Fibroblast of lung (primary cell): Measurements from ENCODE around the gene GRIK4. TPM values are rescaled to one million over a fixed set of nuclear protein-coding genes. Genes with fewer than 3 reads are reported as not detected.

ENCODE experiments used
- DNase-seq, 2 donors: peaks; one replicate each; pipeline versions ENCODE4 v3.0.0 to v3.0.0-alpha.2; 2010; ENCODE audit warnings: low read depth in 2 of 2
- H2AFZ ChIP-seq: 2 replicates; pipeline ENCODE4 v1.5.1; 2012; ENCODE audit warnings: low read length, control low read depth, inconsistent platforms
- H3K27ac ChIP-seq: 2 replicates; pipeline ENCODE4 v1.5.1; 2011; ENCODE audit warnings: low read length, control low read depth; ENCODE audit not compliant: insufficient read depth
- H3K27me3 ChIP-seq: 2 replicates; pipeline ENCODE4 v1.5.1; 2011; ENCODE audit warnings: mild to moderate bottlenecking, low read length; ENCODE audit not compliant: control insufficient read depth, insufficient read depth
- H3K36me3 ChIP-seq: 2 replicates; pipeline ENCODE4 v1.5.1; 2011; ENCODE audit warnings: low read length; ENCODE audit not compliant: control insufficient read depth, insufficient read depth
- H3K4me1 ChIP-seq: 2 replicates; pipeline ENCODE4 v1.5.1; 2011; ENCODE audit warnings: low read length; ENCODE audit not compliant: control insufficient read depth, insufficient read depth; ENCODE audit errors: extremely low read depth
- H3K4me2 ChIP-seq: 2 replicates; pipeline ENCODE4 v1.5.1; 2011; ENCODE audit warnings: low read length, control low read depth; ENCODE audit not compliant: insufficient read depth; ENCODE audit errors: extremely low read depth
- H3K4me3 ChIP-seq, 4 experiments: fragments of 200-600 bp in 1 of 4; sonication (generic) in 1 of 4; replicated peaks in 1 of 4; 2 replicates each; pipeline ENCODE4 v1.5.1; 2011 to 2016; ENCODE audit warnings: low read length in 4 of 4, low read depth in 3 of 4, mild to moderate bottlenecking in 3 of 4, control low read depth in 2 of 4, inconsistent platforms in 1 of 4, mixed read lengths in 1 of 4; ENCODE audit not compliant: insufficient read depth in 1 of 4; ENCODE audit errors: control extremely low read depth in 1 of 4
- H3K79me2 ChIP-seq: 2 replicates; pipeline ENCODE4 v1.5.1; 2012; ENCODE audit warnings: mild to moderate bottlenecking, low read length, inconsistent platforms; ENCODE audit not compliant: control insufficient read depth, insufficient read depth
- H3K9ac ChIP-seq: 2 replicates; pipeline ENCODE4 v1.5.1; 2011; ENCODE audit warnings: mild to moderate bottlenecking, low read length, control low read depth; ENCODE audit not compliant: insufficient read depth
- H3K9me3 ChIP-seq: 2 replicates; pipeline ENCODE4 v1.5.1; 2012; ENCODE audit warnings: low read depth, low read length; ENCODE audit not compliant: control insufficient read depth, insufficient read depth
- H4K20me1 ChIP-seq: 2 replicates; pipeline ENCODE4 v1.5.1; 2011; ENCODE audit warnings: low read length; ENCODE audit not compliant: control insufficient read depth, insufficient read depth; ENCODE audit errors: extremely low read depth
- EZH2 ChIP-seq: IDR thresholded peaks from 2 replicates; pipeline ENCODE4 v1.5.1; 2012; ENCODE audit warnings: low read length, control low read depth, mild to moderate bottlenecking; ENCODE audit errors: missing control alignments
- polyA plus RNA-seq, 2 donors: library from polyadenylated mRNA; depleted of rRNA in 1 of 2; stranded (reverse) in 1 of 2; unstranded in 1 of 2; fragments of >200 nt; gene quantifications; 2 replicates each; pipeline ENCODE4 v1.2.1, GENCODE V29; 2011 to 2012; ENCODE audit warnings: missing spikeins in 1 of 2
- total RNA-seq: library from RNA; depleted of rRNA; stranded (reverse); fragments of >200 nt; gene quantifications from 2 replicates; pipeline ENCODE4 v1.2.1, GENCODE V29; 2014
- TF ChIP-seq, protein P1 (sequence below), 2 donors: IDR thresholded peaks in 1 of 2; conservative IDR thresholded peaks in 1 of 2; 1 replicate in 1 of 2; 2 replicates in 1 of 2; pipeline ENCODE4 v1.5.1; 2011 to 2012; ENCODE audit warnings: low read length in 2 of 2, control low read depth in 1 of 2, inconsistent platforms in 1 of 2, low read depth in 1 of 2, mild to moderate bottlenecking in 1 of 2

GRIK4 gene
- total and polyA plus RNA-seq, 2 donors (not counting 1 experiment from before 2014, with no cell fraction given) = 0.17 to 1.5 TPM

DNA sequence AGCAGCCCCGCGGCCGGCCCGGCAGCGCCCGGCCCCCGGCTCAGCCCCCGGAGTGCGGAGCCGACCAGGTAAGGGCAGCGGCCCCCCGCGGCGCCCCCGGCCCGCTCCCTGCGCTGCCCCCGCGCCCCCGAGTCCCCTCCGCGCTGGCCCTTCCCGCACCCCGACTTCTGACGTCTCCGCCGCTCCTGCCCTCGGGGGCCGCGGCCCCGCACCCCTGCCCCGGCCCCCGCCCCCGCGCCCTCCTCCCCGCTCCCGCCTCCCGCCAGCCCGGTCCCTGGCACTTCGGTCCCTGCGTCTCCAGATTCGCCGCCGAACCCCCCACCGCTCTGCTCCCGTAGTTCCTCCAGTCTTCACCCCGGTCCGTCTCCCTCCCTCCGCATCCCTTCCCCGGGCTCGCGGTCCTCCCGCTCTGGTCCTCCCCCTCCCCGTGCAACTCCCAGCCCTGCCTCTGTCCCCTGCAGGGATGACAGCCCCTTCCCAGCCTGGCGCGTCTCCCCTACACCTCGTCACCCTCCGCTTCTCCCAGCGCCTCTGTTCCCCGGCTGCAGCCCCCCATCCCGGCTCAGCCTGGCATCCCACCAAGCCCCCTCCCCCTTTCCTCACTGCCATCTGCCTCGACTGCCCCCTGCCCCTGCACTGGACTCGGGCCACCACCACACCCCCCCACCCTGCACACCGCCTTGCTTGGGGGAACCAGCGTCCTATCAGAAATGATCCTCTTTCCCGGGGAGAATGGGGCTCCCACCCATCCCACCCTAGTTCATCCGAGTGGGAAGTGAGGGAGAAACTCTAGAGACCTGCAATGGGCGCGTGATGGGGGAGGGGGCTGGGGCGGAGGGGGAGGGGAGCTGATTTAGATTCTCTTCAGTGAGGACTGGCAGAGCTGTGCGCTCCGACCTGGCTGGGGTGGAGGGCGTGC, 531 bp downstream of the GRIK4 start:
- Histone ChIP-seq H3K4me2 (no peak overlapping the region), H3K36me3 (no peaks in the 10 kb centered on the region), H3K27me3 (peaks cover 3% of the 10 kb centered on the region), H3K9ac (peak overlapping the region; percentile 32), H3K79me2 (no peaks in the 10 kb centered on the region), H3K27ac (no peak overlapping the region), H3K4me3 (peak overlapping the region in 3 of 4 experiments; percentile 23 to 48 (median 25)), H3K4me1 (peaks cover 1% of the 10 kb centered on the region), H3K9me3 (no peaks in the 10 kb centered on the region), H4K20me1 (peaks cover 2% of the 10 kb centered on the region), H2AFZ (peak overlapping the region; percentile 26)
- no peak for DNase-seq
- no peak for TF ChIP-seq EZH2
- TF ChIP-seq, protein P1, sequence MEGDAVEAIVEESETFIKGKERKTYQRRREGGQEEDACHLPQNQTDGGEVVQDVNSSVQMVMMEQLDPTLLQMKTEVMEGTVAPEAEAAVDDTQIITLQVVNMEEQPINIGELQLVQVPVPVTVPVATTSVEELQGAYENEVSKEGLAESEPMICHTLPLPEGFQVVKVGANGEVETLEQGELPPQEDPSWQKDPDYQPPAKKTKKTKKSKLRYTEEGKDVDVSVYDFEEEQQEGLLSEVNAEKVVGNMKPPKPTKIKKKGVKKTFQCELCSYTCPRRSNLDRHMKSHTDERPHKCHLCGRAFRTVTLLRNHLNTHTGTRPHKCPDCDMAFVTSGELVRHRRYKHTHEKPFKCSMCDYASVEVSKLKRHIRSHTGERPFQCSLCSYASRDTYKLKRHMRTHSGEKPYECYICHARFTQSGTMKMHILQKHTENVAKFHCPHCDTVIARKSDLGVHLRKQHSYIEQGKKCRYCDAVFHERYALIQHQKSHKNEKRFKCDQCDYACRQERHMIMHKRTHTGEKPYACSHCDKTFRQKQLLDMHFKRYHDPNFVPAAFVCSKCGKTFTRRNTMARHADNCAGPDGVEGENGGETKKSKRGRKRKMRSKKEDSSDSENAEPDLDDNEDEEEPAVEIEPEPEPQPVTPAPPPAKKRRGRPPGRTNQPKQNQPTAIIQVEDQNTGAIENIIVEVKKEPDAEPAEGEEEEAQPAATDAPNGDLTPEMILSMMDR (conservative IDR thresholded peaks at IDR 0.05 in 1 of 2, IDR thresholded peaks at IDR 0.05 in 1 of 2; ENCODE audit: low read depth in 1 of 2, low read length in 2 of 2) = no peak

DNA sequence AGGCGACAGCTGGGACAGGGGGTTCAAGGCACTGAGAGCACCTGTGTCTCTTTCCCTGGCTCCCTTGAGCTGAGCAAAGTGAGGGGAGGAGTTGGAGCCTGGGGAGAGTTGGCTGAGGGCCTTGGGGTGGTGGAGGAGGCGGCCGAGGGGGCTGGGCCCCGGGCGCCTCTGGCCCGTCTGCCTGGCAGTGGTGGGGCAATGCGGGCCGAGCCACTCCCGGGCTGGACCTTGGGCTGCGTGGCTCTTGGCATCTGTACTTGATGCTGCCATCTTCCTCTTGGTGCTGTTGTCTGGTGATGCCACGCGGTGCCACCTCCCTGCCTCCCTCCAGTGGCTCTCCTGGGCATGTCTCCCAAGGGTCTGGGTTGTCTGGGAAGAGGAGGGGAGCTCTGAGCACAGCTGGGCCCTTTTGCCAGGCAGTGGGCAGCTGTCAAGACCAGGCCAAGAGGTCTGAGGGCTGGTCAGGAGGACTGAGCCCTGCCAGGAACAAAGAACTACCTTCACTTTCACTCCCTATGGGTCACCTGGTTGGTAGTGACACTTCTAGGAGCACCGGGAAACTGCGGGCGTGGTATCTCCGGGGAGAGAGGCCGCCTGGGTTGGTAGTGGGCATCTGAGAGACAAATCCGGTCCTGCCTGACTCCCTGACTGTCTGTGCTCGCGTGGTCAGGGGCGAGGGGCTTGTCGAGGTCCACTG, 1.3 kb downstream of the GRIK4 start:
- no peak overlapping the region for H3K4me3 ChIP-seq
- H3K4me2 ChIP-seq = no peak overlapping the region
- no peak for DNase-seq
- H3K36me3 ChIP-seq = no peaks in the 10 kb centered on the region
- no peak overlapping the region for H3K9ac ChIP-seq
- H3K27ac ChIP-seq = no peak overlapping the region
- no peaks in the 10 kb centered on the region for H3K9me3 ChIP-seq
- TF ChIP-seq, protein P1 (conservative IDR thresholded peaks at IDR 0.05 in 1 of 2, IDR thresholded peaks at IDR 0.05 in 1 of 2; ENCODE audit: low read depth in 1 of 2, low read length in 2 of 2) = peak in 1 of 2 donors; percentile 8
- no peak for TF ChIP-seq EZH2
- H4K20me1 ChIP-seq = peaks cover 2% of the 10 kb centered on the region
- H3K4me1 ChIP-seq = peaks cover 9% of the 10 kb centered on the region
- peaks cover 3% of the 10 kb centered on the region for H3K27me3 ChIP-seq
- H2AFZ ChIP-seq = no peak overlapping the region
- no peaks in the 10 kb centered on the region for H3K79me2 ChIP-seq
